ENCODE data around the gene ZBTB24. TPM values are rescaled to one million over a fixed set of nuclear protein-coding genes. Genes with fewer than 3 reads are reported as not detected.

The ZBTB24 gene
- total RNA-seq, 1 donor from 2014 or later: 19.6 TPM

DNA sequence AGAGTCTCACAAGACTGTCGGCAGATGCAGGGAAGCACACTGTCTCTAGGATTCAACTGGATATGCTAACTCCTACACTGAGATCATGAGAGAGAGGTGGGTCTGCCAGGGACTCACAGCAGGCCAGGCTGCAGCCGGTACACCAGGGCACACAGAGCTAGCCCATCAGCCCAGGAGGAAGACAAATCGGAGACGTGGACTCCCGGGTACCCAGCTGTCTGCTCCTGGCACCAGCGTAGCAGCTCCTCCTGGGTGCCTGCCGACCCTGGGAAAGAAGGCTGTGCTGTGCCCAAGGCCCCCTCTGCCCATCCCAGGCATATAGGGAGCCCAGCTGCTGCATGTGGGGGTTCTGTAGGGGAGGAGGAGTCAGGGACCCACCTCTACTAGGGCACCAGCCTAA lies 34.4 kb downstream of the ZBTB24 start:
- Mint-ChIP-seq H3K27me3 (no peaks in the 10 kb centered on the region), H3K27ac (peak overlapping the region; percentile 46), H3K36me3 (ENCODE audit: low read depth) (peaks cover 40% of the 10 kb centered on the region)

DNA sequence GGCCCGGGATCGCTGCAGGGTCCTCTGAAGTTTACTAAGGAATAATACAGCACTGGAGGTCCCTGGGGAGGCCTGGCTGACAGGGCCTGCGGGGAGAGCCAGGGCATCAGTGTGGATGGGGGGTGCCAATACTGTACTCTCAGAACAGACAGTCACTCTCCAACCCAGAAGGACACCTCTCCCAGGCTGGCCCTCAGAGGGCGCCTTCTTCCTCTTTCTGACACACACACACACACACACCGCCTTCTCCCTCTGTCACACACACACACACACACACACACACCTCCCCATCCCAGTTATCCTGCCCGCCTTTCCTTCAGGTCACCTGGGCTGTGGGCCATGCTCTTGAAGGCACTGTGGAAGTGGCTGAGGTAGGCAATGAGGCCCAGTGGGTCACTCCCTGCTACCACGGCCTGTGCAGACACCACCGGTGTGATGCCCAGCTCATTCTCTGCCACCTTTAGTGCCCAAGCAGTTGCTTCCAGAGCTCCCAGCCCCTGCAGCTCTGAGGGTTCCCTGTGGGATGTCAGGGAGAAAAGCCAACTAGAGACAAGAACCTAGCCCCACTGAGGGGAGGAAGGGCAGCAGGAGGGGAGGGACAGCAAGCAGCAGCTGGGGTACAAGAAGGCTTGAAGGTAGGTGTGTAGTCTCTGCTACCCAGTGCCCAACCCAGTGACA lies 35.0 kb downstream of the ZBTB24 start:
- H3K4me3 Mint-ChIP-seq: no peak overlapping the region
- H3K27ac Mint-ChIP-seq: peak overlapping the region; percentile 46
- H3K4me1 Mint-ChIP-seq: peaks cover 37% of the 10 kb centered on the region
- DNase-seq: no peak
- H3K36me3 Mint-ChIP-seq (ENCODE audit: low read depth): peaks cover 46% of the 10 kb centered on the region
- intact Hi-C loops (cut with micrococcal nuclease): no loop called here
- no peaks in the 10 kb centered on the region for H3K9me3 Mint-ChIP-seq
- no peaks in the 10 kb centered on the region for H3K27me3 Mint-ChIP-seq

More for the DNA sequence above, 34.4 kb downstream of the ZBTB24 start:
- no peak for DNase-seq
- intact Hi-C loops (cut with micrococcal nuclease): no loop called here
- no peak overlapping the region for H3K4me3 Mint-ChIP-seq
- H3K9me3 Mint-ChIP-seq: no peaks in the 10 kb centered on the region
- peaks cover 34% of the 10 kb centered on the region for H3K4me1 Mint-ChIP-seq

DNA sequence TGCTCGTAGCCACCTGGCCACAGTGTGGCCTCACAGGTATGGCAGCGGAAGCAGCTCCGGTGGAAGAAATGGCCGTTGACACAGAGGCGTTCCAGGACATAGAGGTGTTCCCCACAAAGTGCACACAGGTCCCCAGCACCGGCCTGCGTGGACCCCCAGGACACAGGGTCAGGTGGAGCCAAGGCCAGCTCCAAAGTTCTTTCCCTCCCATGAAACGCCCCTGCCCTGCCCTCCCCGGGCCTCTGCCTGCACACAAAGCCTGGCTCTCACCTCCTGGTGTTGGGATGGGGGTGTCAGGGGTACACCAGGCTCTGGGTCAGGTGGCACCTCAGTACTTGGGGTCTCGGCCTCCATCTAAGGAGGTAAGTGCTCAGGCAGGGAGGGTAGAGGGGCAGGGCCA lies 35.9 kb downstream of the ZBTB24 start:
- no peak for DNase-seq
- Mint-ChIP-seq H3K4me3 (no peak overlapping the region), H3K27ac (no peak overlapping the region), H3K4me1 (peaks cover 40% of the 10 kb centered on the region), H3K9me3 (no peaks in the 10 kb centered on the region), H3K27me3 (no peaks in the 10 kb centered on the region), H3K36me3 (ENCODE audit: low read depth) (peaks cover 47% of the 10 kb centered on the region)
- intact Hi-C loops (cut with micrococcal nuclease): no loop called here

DNA sequence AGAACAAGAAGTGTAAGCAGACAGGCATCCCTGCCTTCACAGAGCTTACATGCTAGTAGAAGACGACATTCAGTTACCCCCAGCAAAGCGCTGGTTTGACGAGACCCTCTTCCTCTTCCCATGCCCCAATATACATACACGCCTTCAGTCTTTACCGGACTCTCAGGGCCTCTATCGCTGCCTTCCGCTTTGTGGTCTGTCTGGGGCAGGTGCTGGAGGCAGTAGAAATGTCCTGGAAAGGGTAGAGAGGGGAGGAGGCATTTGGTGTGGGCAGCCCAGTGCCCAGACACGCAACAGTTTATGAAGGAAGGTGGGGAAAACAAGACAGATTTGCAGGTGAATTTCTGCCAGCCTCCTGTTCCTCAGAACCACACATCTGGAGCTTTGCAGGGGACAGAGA lies 36.5 kb downstream of the ZBTB24 start:
- intact Hi-C loops (cut with micrococcal nuclease): no loop called here
- peaks cover 47% of the 10 kb centered on the region for H3K36me3 Mint-ChIP-seq (ENCODE audit: low read depth)
- no peak overlapping the region for H3K4me3 Mint-ChIP-seq
- no peaks in the 10 kb centered on the region for H3K27me3 Mint-ChIP-seq
- no peak overlapping the region for H3K27ac Mint-ChIP-seq
- H3K4me1 Mint-ChIP-seq: peaks cover 41% of the 10 kb centered on the region
- DNase-seq: no peak
- no peaks in the 10 kb centered on the region for H3K9me3 Mint-ChIP-seq

DNA sequence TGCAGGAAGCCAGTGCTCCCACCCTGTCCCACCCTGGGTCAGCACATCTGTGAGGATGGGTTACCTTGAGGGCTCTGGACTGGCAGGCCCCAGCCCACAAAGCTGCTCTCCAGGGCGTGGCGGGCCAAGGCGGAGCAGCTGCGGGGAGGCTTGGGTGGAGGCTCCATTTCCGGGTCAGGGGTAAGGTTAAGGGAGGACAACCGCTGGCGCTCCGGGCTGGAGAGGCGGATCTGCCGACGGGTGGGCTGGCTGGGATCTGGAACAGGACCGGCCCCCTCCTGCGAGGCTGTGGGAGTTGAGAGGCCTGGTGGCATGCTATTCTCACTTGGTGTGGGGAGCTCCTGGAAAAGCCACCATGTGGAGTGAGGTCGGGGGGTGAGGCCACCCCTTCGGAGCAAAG lies 36.9 kb downstream of the ZBTB24 start:
- H3K4me3 Mint-ChIP-seq: no peak overlapping the region
- no peaks in the 10 kb centered on the region for H3K27me3 Mint-ChIP-seq
- intact Hi-C loops (cut with micrococcal nuclease): no loop called here
- peaks cover 50% of the 10 kb centered on the region for H3K36me3 Mint-ChIP-seq (ENCODE audit: low read depth)
- H3K9me3 Mint-ChIP-seq: no peaks in the 10 kb centered on the region
- peaks cover 46% of the 10 kb centered on the region for H3K4me1 Mint-ChIP-seq
- H3K27ac Mint-ChIP-seq: no peak overlapping the region
- no peak for DNase-seq

DNA sequence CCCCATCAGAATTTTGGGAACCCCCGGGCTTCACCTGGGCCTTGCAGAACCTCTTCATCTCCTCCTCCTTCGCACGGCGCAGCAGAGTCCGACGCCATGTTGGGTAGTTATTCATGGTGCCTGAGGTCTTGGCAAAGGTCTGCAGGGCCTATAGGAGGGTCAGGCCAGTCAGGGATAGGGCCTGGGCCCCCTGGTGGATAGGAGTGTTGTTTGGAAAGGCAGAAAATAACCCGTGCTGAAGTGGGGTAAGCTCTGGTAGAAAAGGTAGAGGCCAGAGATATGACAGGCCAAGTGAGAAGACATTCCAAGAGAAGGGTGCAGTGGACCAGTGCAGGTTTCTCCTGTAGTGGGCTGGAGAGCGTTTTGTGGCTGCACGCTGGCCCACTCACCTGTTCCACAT lies 37.6 kb downstream of the ZBTB24 start:
- Mint-ChIP-seq H3K36me3 (ENCODE audit: low read depth) (peaks cover 46% of the 10 kb centered on the region), H3K27me3 (no peaks in the 10 kb centered on the region), H3K27ac (peak overlapping the region; percentile 25), H3K9me3 (no peaks in the 10 kb centered on the region), H3K4me3 (no peak overlapping the region), H3K4me1 (peaks cover 44% of the 10 kb centered on the region)
- no peak for DNase-seq
- intact Hi-C loops (cut with micrococcal nuclease): no loop called here

DNA sequence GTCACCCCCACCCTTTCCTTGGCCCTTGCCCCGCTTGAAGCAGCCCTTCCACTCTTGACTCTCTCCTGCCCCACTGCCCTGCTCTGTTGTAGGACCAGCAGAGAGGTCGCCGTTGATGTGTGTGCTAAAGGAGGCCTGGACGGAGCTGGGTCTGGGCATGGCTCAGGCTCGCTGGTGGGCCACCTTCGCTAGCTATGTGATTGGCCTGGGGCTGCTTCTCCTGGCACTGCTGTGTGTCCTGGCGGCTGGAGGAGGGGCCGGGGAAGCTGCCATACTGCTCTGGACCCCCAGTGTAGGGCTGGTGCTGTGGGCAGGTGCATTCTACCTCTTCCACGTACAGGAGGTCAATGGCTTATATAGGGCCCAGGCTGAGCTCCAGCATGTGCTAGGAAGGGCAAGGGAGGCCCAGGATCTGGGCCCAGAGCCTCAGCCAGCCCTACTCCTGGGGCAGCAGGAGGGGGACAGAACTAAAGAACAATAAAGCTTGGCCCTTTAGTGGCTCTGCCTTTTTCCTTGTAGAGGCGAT lies 39.5 kb downstream of the ZBTB24 start:
- Mint-ChIP-seq H3K27ac (no peak overlapping the region), H3K36me3 (ENCODE audit: low read depth) (peaks cover 45% of the 10 kb centered on the region), H3K9me3 (no peaks in the 10 kb centered on the region), H3K4me1 (peaks cover 35% of the 10 kb centered on the region), H3K27me3 (no peaks in the 10 kb centered on the region), H3K4me3 (no peak overlapping the region)
- DNase-seq: no peak
- intact Hi-C loops (cut with micrococcal nuclease): no loop called here

DNA sequence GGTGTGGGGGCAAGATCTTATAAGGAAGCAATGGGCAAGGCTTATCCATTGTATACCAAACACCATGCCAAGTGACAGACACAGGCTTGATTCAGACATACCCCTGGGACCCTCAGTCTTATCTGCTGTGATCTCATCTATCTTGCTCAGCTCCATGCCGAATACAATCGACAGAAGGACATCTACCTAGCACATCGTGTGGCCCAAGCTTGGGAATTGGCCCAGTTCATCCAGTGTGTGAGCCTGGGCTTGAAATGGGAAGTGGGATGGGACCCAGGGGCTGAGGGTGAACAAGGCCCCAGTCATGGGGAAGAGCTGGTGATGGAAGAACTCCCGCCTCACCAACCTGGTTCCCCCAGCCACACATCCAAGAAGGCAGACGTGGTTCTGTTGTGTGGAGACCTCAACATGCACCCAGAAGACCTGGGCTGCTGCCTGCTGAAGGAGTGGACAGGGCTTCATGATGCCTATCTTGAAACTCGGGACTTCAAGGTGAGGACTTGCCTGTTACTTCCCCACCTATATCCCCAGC lies 40.6 kb downstream of the ZBTB24 start:
- intact Hi-C loops (cut with micrococcal nuclease): no loop called here
- peak overlapping the region; percentile 47 for H3K27ac Mint-ChIP-seq

DNA sequence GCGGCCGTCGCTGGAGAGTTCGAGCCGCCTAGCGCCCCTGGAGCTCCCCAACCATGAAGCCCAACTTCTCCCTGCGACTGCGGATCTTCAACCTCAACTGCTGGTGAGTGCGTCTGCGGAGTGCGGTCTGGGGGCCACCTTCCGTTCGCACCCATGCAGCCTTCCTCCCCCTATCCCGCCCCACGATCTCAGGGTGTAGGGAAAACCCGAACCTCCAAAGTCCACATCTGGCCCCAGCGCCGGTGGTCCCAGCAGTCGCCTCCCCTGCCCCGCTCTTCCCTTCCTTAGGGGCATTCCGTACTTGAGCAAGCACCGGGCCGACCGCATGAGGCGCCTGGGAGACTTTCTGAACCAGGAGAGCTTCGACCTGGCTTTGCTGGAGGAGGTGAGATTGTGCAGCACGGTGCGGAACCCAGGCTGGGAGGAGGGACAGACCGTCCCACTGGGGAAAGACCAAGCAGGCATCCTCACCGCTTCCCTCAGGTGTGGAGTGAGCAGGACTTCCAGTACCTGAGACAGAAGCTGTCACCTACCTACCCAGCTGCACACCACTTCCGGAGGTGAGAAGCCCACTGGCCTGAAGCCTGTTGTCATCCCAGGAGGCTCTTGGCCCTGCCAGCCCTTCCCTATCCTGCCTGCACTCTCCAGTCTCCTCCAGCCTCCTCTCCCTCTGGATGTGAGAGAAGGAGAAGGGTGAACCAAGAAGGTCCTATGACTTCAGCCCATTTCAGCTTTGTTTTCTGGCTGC lies 41.8 kb downstream of the ZBTB24 start:
- peak overlapping the region; percentile 96 for H3K27ac Mint-ChIP-seq
- peaks cover 34% of the 10 kb centered on the region for H3K36me3 Mint-ChIP-seq (ENCODE audit: low read depth)
- H3K4me1 Mint-ChIP-seq: peaks cover 28% of the 10 kb centered on the region
- DNase-seq: peak; percentile 82
- H3K27me3 Mint-ChIP-seq: peaks cover 2% of the 10 kb centered on the region
- intact Hi-C loops (cut with micrococcal nuclease): loop anchor here (1.0 to 2.0 kb wide), 3 partner anchors 13 to 252 kb away; partner anchors contain the start of gene ZBTB24
- peak overlapping the region; percentile 97 for H3K4me3 Mint-ChIP-seq
- no peaks in the 10 kb centered on the region for H3K9me3 Mint-ChIP-seq

More for the DNA sequence above, 40.6 kb downstream of the ZBTB24 start:
- Mint-ChIP-seq H3K9me3 (no peaks in the 10 kb centered on the region), H3K4me1 (peaks cover 30% of the 10 kb centered on the region), H3K36me3 (ENCODE audit: low read depth) (peaks cover 39% of the 10 kb centered on the region), H3K27me3 (no peaks in the 10 kb centered on the region), H3K4me3 (peak overlapping the region; percentile 97)
- DNase-seq: peak; percentile 58

DNA sequence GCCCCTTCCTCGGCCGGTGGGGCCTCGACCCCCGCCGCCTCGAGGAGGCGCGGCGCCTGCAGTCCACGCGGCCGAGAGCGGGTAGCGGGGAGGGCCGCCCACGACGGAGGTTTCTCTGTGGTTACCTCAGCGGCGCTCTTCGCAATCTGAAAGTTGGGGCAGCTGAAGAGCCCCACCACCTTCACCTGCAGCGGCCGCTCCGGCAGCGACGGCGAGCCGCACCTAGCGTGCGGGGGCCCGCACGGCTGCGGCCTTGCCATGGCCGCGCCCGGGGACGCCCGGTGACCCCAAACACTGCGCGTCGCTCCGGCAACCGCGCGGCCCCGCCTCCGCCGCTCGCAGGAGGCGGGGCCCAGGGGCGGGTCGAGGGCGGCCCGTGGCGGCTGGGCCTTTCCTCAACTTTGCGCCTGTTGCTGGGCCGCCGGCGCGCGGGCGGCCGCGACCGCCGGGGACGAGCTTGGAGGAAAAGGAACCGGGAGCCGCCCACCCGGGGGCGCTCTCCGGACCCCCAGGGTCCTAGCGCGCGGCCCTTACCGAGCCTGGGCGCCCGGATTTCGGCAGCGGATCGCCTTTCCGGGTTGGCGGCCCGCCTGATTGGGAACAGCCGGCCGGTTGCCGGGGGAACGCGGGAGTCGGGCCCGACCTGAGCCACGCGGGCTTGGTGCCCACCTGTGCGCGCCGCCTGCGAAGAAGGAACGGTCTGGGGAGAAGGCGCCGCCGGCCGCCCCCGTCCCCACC lies 42.5 kb downstream of the ZBTB24 start, which contains the start of the genes PPIL6 and SMPD2:
TSS of gene PPIL6 (minus strand) at position 298 of the 738 bp plus-strand sequence. CDS start at position 260, 38 bp downstream.
TSS of gene SMPD2 (plus strand) at position 394 of the 738 bp plus-strand sequence. CDS start 398 bp downstream, outside the sequence.
- no peaks in the 10 kb centered on the region for H3K9me3 Mint-ChIP-seq
- H3K4me3 Mint-ChIP-seq: peak within 1 kb of the TSS; percentile 97
- peaks cover 28% of the 10 kb centered on the region for H3K36me3 Mint-ChIP-seq (ENCODE audit: low read depth)
- peak within 1 kb of the TSS; percentile 96 for H3K27ac Mint-ChIP-seq
- intact Hi-C loops (cut with micrococcal nuclease): loop anchor here (1.0 to 2.0 kb wide), 4 partner anchors 14 to 252 kb away; partner anchors contain the start of gene ZBTB24
- H3K27me3 Mint-ChIP-seq: peaks cover 2% of the 10 kb centered on the region
- peaks cover 27% of the 10 kb centered on the region for H3K4me1 Mint-ChIP-seq
- DNase-seq: peak; percentile 95

DNA sequence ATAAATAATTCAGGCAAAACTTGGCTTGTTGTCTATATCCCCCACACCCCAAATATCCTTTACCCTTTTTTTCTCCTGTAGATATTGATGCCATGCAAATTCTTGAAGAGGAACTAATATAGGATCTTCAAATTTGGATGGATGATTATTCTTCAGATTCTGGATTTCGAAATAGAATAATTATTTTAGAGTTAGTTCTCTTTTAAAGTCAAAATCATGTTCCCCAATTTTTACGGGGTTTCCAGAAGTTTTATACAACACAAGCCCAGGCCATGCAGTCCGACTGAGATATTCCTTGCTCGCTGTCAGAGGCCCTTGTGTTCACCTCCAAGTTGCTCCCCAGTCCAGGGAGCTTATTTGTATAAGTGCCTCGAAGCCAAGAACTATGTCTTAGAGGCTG lies 47.0 kb downstream of the ZBTB24 start:
- H3K36me3 Mint-ChIP-seq (ENCODE audit: low read depth): no peaks in the 10 kb centered on the region
- H3K4me3 Mint-ChIP-seq: no peak overlapping the region
- no peak overlapping the region for H3K27ac Mint-ChIP-seq
- peaks cover 20% of the 10 kb centered on the region for H3K27me3 Mint-ChIP-seq
- H3K4me1 Mint-ChIP-seq: peaks cover 2% of the 10 kb centered on the region
- no peaks in the 10 kb centered on the region for H3K9me3 Mint-ChIP-seq
- DNase-seq: no peak
- intact Hi-C loops (cut with micrococcal nuclease): no loop called here

DNA sequence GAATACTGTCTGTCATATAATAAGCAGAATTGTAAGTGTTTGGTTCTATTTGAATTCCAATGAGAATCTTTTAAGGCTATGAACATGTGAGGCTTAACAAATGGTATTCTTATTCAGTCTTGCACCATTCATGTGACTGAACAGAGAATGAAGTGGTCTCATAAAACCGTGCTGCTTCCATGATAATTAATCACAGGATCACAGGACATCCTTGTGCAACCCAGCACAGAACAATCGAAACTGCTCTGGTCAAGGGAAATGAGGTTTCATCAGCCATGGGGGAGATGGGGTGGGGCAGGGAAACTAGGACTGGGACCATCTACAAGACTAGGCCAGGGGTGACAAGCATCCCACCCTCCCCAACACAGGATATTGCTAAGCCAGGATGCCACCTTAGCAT lies 48.6 kb downstream of the ZBTB24 start:
- Mint-ChIP-seq H3K36me3 (ENCODE audit: low read depth) (no peaks in the 10 kb centered on the region), H3K27me3 (peaks cover 24% of the 10 kb centered on the region), H3K4me3 (no peak overlapping the region), H3K9me3 (no peaks in the 10 kb centered on the region), H3K27ac (no peak overlapping the region), H3K4me1 (no peaks in the 10 kb centered on the region)
- intact Hi-C loops (cut with micrococcal nuclease): no loop called here
- no peak for DNase-seq

DNA sequence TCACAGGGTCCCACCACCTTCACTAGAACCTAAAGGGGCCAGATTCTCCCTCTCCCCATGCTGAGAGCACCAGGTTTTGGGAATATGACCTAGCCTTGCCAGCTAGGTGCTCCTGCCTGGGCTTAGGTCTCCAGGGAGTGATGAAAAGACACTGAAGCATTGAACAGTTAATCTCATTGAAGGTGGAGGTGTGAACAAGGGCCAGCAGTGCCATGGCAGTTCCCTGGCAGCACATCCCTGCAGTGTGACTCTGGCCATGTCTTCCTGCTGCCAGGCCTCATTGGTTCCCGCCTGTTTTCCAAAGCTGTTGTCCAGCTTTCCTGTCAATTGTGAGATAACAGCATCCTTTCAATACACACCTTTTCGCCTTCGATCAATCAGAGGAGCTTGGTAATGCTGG lies 53.5 kb downstream of the ZBTB24 start:
- no peak overlapping the region for H3K27ac Mint-ChIP-seq

More for the DNA sequence above, 53.5 kb downstream of the ZBTB24 start:
- no peak for DNase-seq
- H3K4me3 Mint-ChIP-seq: no peak overlapping the region
- H3K4me1 Mint-ChIP-seq: peaks cover 5% of the 10 kb centered on the region
- no peaks in the 10 kb centered on the region for H3K9me3 Mint-ChIP-seq
- intact Hi-C loops (cut with micrococcal nuclease): no loop called here
- peaks cover 31% of the 10 kb centered on the region for H3K27me3 Mint-ChIP-seq
- H3K36me3 Mint-ChIP-seq (ENCODE audit: low read depth): no peaks in the 10 kb centered on the region

Data from activated CD4-positive, alpha-beta T cell treated with anti-CD3 and anti-CD28 coated beads, Interleukin-2, amount 10 ng/mL, durations not matched to agents 24 days and 14 days (primary cell).